GM15510 (cell line): ENCODE results near the gene MAGI1.

Experiments
- POLR2A ChIP-seq: IDR thresholded peaks from 3 replicates; pipeline ENCODE4 v1.6.1; 2011; ENCODE audit warnings: borderline replicate concordance; ENCODE audit not compliant: insufficient read length; ENCODE audit errors: extremely low read depth

The MAGI1 gene

DNA sequence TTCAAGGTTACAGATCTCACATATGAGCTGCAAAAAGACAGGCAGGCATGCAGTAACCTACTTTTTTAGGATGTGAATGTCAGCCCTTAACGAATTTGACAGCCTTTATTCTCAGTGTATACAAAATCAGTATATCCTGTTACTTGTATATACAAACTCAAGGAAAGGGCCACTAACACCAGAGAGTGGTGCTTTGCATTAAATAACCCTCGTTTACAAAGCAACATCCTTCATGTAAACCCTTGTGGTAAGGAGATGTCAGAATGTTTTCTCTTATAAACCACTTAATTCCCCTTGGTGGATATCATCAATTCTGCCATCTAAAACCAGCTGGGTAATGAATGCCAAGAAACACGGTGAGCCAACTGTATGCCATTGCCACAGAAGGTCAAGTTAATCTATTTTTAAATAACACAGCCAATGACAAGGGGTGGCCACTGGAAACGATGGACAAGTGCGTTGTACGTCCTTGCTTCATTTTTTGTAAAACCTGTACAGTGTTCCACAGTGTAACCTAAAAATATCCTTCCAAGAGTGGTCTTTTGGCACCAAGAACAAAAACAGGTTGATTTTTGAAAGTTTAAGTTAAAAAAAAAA is 7.5 kb downstream of the MAGI1 start:
- TF ChIP-seq POLR2A: no peak

DNA sequence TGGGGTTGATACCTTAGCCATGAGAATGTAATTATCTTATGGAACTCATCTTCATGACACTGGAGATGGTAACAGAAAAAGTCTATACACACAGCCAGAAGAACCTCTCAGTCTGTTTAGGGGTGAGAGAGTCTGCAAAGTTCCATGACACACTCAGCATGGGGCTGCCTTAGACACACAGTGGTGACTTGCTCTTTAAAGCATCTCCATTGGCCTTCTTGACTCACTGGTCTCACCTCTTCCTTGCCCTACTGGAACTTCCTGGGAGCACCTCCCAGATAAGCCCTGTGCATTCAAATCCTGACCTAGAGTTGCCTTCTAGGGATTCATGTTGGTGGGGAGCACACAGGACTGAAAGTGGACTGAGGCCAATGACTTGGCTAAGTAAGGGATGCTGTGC is 9.3 kb downstream of the MAGI1 start:
- no peak for TF ChIP-seq POLR2A

DNA sequence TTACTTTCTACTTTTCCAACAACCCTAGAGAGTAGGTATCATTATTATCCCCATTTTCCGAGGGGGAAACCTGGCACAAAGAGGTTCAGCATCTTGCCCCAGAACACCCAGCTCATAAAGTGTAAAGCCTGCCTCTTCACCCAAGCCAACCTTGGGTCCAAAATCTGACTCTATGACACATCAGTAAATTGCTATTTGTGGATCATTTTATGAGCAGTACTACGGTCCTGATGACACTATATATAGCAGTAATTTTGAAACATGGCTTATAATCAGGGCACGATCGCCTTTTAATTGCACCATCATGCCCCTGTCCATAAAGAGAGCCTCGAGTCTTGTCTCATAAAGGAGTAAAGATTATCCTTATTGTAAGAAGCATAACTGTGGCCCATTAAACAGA is 9.7 kb downstream of the MAGI1 start:
- no peak for TF ChIP-seq POLR2A

- TF ChIP-seq POLR2A: no peak
Measured at GRCh38 chr3:66028457-66028856, 10.3 kb downstream of the MAGI1 start.

DNA sequence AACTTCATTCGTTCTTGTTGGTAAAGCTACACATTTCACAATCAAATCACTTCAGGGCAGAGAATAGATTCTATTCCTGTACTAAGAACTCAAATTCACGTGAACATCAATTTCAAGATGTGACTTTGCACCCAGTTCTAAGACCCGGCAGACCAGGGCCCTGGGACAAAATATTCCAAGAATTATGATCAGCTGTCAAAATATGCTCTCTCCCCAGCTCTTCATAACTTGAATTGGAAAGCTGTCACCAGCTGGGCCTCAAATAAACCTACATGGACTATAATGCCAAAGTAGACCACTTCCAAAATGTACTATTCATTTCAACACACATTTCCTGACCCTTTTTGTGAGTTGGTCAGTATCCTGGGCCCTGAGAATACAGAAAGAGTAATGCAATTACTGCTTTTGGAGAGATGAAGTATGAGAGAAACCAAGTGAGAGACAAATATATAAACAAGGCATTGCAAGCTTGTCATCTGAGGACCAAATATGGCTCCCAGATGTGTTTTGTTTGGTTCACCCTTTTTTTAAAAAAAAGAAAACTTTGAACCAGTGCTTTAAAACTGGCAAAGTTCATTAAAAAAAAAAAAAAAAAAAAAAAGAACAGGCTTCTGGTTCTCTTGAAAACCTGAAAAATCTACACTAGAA is 14.9 kb downstream of the MAGI1 start:
- no peak for TF ChIP-seq POLR2A

DNA sequence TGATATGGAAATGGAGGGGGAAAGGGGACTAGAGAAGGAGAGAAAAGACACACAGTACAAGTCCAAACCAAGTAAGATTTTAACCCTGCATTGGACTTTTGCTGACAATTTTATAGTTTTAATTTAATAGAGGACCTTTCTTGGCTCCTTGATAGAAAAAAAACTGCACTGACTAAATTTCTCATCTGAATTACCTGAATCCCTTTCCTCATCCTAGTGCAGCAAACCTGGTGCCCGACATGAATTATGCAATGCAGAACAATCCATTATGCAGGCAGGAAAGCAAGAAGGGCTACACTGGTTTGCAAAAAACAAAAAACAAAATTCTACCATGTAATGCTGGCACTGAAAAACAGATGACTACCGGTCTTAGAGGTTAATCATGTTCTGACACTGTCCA is 15.5 kb downstream of the MAGI1 start:
- TF ChIP-seq POLR2A: no peak

- TF ChIP-seq POLR2A: no peak
Measured at GRCh38 chr3:66021731-66022131, 17.0 kb downstream of the MAGI1 start.

DNA sequence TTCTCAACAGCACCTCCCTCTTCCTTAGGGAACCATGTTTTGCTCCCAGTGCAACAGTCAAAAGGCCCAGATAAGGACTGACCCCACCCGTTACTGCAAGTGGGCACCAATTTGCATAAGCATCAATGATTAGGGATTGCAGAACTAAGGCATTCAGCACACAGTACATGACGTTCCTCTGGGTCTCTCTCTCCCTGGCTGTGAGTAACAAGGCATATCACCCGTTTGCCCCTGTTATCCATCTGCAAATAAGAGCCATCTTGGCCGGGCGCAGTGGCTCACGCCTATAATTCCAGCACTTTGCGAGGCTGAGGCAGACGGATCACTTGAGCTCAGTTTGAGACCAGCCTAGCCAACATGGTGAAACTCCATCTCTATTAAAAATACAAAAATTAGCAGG is 18.8 kb downstream of the MAGI1 start:
- no peak for TF ChIP-seq POLR2A

DNA sequence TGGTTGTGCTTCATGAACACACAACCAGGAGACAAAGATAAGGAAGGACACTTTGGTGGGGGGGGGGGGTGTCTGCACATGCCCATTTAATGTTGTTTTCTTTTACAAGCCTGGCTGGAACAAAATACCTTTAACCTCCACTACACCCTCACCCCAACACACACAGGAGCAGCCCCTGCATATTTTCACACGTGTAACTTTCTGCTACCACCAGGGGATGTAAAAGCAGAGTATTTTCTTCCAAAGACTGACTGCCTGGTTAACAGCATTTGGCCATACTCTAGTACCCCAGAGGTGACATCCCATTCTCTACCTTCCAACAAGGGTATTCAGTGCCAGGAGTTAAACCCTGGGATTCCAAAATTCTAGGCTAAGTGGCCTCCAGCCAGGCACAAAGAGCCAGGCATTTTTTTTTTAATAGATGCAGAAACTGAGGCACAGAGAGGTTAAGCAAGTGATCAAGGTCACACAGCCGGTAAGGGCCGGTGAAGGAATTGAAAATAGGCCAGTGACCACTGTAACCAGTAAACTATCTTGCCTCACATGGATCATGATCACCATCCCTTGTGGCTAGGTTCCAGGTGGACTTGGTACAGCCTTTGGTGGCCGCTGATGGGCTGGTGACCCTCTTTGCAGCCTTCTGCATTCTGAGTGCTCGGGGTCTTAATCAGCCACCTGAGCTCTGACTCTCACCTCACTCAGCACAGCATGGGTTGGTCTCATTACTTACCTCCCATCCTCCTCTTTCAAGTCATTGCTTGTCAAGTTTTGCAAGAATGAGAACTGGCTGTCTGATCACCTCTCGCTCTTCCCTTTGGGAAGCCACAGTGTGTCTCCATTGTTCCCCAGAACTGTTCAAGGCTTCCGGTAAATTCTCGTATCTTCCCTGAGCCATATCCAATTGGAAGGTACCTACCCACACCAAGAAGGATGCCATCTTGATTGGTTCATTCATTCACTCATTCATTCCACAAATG is 20.4 kb downstream of the MAGI1 start:
- no peak for TF ChIP-seq POLR2A

DNA sequence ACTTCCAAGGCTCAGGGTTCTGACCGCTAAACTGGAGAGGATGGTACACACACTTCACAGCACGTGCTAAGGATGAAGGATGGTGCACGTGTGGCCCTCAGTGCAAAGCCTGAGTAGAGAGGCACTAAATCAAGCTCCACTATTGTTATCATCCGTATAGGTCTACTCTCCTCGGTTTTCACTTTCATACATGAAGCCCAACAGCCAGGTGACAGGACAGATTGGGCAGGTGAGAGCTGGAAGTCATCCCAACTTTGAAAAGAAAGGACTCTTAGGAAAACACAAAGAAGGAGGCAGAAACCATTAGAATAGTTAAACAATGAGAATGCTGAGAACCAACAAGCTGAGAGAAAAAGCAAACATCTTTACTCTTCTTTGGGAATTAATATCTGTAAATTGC is 21.1 kb downstream of the MAGI1 start:
- no peak for TF ChIP-seq POLR2A

DNA sequence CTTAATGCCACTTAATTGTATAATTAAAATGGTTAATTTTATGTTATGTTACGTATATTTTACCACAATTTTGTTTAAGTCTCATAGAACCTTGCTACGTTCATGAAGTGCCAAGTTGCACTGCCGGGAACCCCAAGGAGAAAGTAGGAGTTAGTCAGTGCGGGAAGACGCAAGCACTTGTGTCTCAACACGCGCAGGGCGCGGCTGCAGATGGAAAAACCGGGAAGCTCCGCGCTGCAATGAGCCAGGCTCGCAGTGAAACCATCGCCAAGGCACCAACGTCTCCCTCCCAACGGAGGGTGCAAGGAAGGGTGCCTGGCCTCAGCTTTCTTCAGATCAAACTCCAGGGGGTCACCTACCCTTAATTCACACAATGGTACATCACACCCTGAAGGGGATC is 21.6 kb downstream of the MAGI1 start:
- no peak for TF ChIP-seq POLR2A

DNA sequence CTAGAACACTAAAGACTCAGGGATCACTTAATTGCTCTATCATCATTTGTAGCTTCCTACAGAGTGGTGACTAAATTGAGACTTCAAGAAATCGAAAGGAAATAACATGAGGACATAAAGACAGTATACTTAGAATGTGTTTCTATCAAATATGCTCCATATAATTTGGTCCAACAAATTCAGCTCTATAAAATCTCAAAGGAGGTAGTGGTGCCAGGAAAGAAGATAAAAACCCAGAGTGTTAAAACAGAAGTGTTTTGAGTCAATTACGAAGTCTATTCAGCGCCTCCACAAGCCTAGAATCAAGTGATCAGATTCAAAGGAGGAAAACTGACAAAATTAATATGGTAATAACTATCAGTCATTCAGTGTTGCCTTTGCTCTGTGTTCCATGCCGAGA is 22.9 kb downstream of the MAGI1 start:
- TF ChIP-seq POLR2A: no peak

- no peak for TF ChIP-seq POLR2A
Measured at GRCh38 chr3:66014651-66015050, 24.1 kb downstream of the MAGI1 start.

DNA sequence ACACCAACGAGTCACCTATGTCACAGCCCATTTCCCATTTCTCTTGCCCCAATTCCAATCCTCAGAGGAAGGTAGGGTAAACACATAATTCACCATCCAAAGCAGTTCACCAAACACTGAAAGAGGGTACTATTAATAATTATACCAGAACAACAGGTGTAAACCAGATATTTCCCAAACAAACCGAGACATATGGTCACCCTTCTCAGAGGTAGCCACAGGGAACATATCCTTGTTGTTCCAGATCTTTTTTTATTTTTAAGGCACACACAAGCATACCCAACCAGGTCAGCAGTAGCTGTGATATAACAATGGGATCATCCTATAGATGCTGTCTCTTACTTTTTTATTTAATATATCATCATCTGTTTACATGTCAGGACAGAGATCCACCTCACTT is 24.7 kb downstream of the MAGI1 start:
- no peak for TF ChIP-seq POLR2A

- TF ChIP-seq POLR2A: no peak
Measured at GRCh38 chr3:66012711-66013110, 26.0 kb downstream of the MAGI1 start.
